HG03135 (cell line): Measurements from ENCODE around the gene MAML3.

Source experiments
- ATAC-seq: cut with Tn5 transposase; IDR thresholded peaks from one replicate; pipeline ENCODE4 v1.9.1; 2021; ENCODE audit warnings: mild to moderate bottlenecking, moderate library complexity; ENCODE audit not compliant: unreplicated experiment

MAML3 gene

DNA sequence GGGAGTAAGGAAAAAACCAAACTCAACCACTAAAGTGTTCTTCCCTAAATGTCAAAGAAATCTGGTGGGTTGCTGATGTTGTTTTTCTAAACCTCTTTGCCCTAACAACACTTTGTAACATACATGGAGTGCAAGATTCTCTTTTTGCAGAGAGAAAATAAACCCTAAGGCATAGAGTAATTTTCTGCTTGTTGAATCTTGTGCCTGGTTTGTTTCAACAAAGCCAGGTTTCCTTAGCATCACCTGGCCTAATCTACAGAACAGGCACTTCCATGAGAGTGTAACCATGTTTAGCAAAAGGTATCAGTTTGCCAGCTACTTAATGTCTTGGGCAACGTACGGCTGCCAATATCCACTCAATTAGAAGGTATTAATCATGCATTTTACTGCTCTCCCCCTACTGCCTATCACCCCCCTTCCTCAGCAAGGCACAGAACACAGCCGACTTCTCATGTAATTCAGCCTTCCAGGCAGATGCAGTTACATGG is 219.2 kb downstream of the MAML3 start:
- ATAC-seq: no peak

DNA sequence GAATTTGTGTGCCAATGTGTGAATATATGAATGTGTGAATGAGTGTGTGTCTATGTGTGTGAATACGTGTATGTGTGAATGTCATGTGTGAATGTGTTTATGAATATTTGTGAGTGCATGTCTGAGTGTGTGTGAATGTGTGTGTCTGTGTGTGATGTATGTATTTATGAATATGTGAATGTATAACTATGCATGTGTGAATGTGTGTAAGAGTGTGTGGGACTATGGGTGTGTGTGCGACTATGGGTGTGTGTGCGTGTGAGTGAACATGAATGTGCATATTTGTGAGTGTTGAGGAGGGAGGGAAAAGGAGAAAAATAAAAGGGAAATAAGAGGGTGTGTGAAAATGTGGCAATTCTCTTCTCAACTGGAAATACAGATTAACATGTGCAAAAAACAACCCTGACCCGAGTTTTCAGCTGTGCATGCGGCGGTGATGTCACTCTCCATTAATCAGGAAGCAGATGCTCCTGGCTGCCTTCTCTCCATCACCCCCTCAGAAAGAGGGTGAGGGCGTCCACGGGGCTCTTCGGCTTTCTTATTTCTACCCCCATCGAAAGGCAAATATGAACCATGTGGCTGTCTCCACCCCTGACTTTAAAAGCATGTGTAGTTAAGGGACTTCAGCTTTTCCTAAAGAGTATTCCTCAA is 219.8 kb downstream of the MAML3 start:
- ATAC-seq: no peak

DNA sequence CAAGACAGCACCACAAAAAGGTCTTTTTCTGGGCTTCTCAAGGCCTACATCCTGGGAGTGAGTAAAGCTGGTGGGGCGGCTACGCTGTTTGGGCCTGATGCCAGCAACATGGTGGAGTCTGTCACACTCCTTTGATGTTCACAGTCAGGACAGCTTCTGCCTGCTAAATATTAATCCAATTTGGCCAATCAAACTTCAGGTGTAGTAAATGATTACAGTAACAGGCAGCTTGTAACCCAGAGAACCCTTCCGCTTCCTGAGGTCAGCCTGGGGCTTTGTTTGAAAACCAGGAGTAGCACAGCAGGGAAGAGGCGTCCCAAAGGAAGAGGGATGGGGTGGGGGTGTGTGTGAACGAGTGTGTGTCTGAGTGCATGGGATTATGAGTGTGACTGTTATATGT is 220.4 kb downstream of the MAML3 start:
- no peak for ATAC-seq

DNA sequence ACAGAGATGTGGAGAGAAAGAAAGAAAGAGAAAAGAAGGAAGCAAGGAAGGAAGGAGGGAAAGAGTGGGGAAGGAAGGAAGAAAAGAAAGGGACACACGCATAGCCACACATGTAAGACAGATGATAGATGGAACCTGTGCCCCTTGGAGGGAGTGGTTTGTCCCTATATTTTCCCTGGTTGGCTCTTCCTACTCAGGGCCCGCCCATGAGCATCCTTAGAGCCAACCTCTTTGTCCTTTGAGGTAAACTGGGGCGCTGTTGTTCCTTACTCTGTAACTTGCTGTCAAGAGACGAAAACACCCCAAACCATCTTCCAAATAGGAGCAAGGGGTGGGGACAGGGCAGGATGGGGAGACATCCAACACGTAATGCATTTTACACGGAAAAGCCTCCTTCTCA is 220.9 kb downstream of the MAML3 start:
- ATAC-seq: no peak

DNA sequence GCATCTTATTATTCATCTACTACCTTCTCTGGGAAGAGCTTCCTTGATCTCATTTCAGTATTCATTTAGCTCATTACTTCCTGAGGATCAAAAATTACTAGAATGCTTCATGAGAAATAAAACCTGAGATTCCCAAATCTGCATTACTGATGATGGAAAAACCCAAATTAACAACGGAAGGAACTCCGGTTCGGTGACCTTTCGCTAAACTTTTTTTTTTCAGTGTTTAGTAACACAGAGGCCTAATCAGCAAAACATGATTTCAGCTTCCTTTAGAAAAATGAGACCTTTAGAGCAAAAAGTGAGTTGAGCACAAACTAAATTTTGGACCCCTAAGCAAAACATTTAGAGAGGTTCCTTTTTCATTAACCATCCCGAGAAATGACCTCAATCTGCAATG is 229.2 kb downstream of the MAML3 start:
- no peak for ATAC-seq

DNA sequence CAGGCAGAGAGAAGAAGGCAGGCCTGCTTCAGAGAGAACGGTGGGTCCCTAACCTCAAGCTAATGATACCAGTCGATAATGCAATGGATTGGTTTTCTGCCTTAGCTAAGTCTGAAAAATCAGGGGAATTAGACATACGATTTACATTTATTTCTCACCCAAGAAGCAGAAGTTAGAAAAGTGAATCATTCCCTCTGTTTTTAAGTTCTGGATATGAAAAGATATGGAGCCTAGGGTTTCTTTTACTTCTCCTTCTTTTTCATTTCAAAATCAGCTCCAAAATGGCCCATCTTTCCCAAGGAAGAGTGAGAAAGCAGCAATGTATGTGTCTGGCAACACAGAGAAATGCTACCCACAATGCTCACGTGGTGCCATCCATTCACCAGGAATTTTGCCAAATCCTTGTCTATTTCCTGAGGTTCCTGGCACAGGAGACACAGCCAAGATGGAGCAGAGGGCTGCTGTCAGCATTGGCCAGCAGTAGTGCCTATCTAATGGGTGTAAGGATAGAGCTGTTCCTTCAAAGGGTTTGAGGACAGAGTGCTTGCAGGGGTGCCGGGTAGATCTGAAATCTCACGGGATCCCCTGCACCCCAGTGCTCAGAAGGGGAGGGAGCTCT is 231.5 kb downstream of the MAML3 start:
- ATAC-seq: no peak

DNA sequence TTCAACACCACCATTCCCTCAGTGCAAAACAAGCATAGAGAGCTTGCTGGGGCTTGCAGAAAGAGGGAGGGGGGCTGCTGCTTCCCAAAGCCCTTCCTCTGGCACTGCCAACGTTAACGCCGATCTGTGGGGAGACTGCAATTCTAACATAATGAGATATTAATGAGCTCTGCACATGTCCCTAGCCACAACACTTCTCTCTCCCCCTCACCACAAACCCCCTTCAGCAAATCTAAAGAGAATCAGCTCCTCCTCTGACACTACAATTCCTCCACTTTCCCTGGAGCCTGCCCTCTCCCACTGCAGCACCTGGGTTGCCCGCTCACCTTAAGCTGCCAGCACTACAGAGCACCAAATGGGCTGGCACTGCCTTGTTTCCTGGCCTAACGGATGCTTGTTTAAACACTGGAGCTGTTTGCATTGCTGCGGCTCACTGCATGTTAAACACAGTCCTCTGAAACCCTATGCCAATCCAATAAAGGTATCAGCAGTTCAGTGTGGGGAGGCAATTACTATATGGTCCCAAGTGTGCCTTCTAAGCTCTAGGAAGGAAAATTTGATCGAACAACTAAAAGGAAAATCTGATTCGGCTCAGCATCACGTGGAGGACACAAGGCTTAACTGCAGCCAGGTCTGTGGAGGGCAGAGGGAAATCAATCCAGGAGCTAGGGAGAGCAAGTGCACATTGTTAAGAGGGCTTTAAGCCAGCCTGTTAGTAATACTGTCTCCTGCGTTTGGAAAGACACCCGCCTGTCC is 232.4 kb downstream of the MAML3 start:
- ATAC-seq: no peak

DNA sequence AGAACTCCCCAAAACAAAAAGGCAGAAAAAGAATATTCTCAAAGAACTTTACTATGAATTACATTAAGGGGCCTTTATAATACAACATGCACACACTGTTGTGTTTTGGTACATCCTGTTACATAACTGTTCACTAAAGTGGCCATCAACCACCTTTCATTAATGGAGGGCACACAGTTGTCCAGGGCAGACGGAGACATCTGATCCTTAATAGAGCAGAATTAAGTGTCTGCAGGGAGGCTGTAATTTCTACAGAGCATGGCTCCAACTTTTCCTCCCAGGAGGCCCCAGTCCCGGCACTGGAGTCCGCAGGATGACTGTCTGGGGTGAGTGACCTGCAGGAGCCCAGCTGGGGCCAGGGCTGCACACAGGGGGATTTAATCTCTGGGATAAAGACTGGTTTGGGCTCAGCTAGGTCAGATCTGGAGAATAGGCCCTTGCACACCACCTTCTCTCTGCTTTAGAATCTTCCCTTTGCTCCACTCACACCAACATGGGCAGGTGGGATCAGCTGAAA is 233.4 kb downstream of the MAML3 start:
- no peak for ATAC-seq

DNA sequence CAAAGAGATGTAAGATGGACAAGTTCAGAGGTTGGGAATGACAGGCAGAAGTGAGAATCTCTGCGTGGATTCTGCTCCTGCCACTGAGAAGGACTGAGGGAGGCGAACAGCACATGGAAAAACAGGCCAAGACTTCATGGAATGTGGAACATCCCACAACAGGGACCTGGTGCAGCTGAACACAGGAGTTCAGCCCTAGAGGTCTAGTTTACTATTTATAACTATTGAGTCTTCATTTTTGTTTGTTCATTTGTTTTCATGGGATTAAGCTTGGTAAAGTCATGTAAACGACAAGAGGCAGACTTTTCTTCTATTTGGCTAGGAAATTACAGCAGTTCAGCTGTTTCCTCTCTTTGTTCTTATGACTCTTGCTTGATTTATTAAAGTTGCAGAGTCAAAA is 234.5 kb downstream of the MAML3 start:
- no peak for ATAC-seq

DNA sequence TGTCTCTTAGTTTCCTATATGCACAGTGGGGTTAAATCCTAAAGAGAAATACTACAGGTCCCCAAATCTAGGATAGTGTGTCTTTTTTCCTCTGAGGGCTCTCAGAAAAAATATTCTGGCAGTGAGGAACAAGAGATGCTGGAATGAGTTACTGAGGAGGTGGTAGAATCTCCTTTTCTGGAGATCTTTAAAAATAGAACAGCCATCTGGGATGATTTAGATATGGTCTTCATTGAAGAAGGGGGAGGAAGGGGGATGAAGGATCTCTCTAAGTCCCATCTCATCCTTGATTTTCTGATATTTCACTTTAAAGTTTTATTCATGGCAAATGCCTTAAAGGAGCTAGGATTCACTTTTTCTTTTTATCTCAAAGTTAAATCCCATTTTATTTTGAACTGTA is 235.0 kb downstream of the MAML3 start:
- no peak for ATAC-seq

DNA sequence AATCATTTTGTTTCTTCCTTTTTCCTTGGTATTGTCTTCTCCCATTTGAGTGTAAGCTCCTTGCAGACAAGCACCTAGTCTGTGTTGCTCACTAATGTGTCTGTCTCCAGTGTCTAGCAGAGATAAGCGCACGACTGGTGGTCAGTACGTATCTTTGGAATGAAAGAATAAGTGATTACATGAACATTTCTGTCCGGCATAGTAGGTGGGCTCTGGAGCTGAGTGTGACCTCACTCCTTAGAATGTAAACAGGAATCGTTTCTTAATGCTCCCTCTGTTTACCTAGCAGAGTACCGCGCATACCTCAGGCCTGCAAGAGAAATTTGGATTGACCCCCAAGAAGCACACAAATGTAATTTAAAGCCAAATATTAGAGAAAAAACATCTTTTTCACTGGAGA is 235.4 kb downstream of the MAML3 start:
- ATAC-seq: no peak

DNA sequence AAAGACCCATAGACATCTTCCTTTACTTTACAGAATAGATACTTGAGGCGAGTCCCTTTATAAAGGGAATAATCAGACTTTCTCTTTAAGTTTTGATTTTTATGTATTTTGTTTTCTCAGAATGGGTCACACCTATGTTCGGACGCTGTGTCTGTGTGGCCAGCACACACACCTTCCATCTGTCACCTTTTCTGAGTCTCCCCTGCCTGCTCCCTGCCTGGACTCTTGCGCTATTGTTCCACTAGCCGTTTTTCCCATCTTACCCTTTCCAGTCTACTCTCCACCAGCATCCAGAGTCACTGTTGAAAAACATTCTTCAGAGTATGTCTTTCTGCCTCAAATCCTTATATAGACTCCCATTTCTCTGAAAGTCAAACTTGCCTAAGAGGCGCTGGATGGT is 236.1 kb downstream of the MAML3 start:
- ATAC-seq: no peak

DNA sequence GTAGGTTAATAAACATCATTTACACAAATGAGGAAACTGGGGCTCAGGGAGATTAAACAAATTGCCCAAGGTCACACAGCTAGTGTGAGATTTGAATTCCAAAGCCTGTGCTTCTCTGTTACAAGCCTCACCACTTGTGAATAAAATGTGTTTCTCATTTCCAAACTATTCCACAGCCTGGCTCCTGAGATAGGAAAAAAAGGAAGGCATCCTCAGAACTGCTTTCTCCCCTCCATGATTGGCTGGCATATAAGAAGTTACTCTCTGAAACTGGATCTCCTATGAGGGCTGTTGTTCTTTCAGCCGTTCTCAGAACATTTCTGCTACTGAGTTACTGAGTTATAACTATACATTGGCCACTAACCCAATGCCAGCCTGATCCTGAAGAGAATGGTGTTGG is 237.9 kb downstream of the MAML3 start:
- ATAC-seq: no peak

DNA sequence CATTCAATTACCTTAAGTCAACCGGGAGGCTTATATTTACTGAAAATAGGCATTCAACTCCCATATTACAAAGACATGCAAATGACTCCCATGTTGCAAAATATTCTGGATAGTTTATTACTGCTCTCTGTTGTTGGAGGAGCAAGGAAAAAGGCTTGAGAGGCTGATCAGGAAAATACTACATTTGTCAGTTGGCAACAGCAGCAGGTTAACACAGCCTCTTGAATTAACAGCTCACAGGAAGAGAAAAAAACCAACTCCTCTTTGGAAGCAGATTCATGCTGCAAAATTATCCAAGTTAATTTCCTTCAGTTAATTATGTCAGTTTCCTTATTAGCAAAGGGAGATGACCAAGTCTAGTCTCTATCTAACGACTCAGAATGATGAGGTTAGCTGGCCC is 238.9 kb downstream of the MAML3 start:
- no peak for ATAC-seq

DNA sequence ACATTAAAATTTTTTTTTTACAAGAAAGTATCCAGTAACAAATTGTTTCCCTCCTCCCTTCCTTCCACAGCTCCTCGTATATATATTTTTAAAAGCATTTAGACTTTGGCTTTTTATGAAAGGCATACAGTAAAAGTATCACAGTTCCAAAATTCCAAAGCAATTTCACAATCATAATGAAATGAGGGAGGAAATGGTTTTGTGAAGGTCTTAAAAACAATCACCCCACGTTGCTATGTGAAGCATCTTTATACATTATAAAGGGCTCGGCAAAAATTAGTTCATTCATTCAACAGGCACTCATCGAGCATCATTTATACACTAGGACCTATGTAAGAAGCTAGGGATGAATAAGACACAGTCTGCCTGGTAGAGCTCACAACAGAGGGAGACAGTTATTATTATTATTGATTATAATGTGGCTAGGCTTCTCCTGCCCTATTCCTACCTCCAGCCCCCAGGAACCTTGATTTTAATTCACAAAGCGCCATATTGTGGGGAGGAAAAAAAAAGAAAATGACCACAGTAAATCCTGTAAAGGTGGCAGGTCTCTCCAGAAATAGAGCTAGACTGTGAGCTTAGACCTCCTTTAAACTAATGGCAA is 239.9 kb downstream of the MAML3 start:
- no peak for ATAC-seq

DNA sequence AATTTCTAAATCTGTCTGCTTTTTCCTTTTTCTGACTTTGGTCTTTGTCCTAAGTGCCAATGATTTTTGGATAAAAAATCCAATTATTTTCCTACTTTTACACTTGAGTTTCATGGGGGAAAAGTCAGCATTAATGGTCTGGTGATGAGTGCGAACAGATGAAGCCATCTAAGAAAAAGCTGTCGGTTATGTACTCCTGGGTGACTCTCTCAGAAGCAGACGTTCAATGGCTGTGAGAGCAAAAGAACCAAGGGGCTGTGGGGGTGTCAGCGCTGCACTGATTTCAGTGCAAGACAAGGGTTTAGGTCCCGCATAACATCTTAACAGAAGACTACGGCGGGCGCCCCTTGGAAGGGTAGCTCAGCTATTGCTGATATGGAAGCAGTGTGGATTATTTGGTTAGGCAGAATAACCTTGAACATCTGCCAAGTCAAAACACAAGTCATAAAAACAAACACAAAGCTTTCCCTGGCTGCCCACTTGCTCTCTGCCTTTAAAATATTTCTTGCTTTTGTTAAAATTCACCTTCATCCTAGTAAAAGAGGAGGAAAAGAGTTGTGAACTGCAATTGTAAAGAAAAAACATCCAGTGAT is 240.5 kb downstream of the MAML3 start:
- ATAC-seq: no peak

DNA sequence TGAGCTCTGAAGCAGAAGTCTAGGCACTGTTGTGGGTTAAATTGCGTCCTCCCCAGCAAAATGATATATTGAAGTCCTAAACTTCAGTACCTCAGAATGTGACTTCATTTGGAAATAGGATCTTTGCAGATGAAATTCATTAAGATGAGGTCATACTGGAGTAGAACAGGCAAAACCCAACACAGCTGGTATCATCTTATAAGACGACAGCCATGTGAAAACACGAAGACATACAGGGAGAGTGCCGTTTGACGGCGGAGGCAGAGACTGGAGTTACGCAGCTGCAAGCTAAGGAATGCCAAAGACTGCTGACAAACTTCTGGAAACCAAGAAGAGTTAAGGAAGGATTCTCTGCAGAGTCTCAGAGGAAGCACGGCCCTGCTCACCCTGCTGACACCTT is 241.5 kb downstream of the MAML3 start:
- ATAC-seq: no peak

DNA sequence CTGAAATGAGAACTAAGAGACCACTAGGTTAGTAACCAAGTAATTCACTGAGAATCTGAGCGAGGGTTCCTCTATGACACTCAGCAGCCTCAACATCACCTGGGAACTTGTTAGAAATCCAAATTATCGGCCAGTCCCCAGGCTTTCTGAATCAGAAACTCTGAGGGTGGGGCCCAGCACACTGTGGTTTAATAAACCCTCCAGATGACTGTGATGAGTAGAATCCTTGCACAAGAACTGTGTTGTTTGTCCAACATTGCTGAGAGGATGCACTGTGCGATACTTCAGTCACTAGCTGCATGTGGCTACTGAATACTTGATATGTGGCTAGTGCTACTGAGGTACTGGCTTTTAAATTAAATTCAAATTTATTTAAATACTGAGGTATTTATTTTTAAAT is 243.9 kb downstream of the MAML3 start:
- no peak for ATAC-seq

DNA sequence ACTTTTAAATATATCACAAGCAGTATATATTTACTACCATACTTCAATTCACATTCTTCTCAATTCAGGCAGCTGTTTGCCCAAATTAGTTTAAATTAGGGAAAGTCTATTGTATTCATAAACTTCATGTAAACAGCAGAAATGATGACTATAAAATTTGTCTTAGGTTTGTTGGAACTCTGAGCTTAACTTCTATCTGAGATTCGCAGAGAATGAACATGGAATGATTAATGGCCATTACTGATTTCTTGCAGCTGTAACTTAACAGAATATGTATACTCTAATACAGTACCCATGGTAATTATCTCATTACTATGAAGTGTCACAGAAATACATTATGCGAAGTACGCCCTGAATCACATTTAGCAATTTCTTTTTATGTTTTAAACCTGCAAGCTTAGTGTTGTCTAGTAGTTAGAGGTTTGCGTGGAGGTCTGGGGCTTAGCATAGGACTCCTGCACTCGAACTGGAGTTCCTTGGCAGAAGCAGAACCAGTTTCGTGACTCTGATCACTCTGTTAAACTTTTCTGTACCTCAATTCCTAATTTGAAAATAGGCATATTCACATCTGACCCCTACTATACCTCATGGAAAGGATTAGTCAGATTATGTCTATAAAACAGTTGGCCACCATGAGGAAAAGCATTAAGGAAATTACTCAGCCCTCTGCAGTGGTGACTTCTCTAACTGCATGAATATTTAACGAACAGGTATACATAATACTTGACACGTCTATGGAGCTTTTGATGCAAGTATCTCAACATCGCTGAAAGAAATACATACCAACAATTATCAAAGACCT is 245.1 kb downstream of the MAML3 start:
- ATAC-seq: no peak
